ENCODE measurements around the gene SST.
"Not testable (repeated sequence)": the region's sequence is repeated elsewhere in the genome, so short reads cannot be mapped to it uniquely, and the experiment has no call there.

The SST gene

DNA sequence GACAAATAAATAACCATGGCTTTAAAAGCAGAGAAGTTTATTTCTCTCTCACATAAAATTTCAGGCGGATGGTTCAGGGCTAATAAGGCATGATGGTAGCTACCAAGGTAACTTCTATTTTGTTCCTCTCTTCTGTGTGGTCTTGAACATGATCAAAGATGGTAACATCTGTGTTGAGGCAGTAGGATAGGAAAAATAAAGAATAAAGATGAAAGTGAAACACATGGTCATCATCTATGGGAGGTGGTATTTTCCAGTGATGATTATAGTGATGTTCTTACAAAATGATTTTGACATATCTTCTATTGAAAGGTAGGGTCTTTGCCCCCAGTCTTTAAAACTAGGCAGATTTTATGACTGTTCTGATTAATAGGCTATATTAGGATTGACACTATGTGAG, 14.2 kb upstream of the SST start:
- DNase-seq (ENCODE audit: low read depth in 2 of 2) = no peak

DNA sequence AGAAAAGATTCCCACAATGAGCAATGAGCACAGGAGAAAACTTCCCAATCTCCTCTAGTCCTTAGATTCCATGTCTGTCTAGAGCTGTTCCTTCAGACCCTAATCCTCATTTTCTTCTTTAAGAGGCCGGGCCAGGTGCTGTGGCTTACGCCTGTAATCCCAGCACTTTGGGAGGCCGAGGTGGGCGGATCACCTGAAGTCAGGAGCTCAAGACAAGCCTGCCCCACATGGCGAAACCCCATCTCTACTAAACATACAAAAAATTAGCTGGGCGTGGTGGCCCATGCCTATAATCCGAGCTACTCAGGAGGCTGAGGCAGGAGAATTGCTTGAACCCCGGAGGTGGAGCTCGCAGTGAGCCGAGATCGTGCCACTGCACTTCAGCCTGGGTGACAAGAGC, 11.6 kb upstream of the SST start:
- DNase-seq (ENCODE audit: low read depth in 2 of 2) = not testable (repeated sequence)

DNA sequence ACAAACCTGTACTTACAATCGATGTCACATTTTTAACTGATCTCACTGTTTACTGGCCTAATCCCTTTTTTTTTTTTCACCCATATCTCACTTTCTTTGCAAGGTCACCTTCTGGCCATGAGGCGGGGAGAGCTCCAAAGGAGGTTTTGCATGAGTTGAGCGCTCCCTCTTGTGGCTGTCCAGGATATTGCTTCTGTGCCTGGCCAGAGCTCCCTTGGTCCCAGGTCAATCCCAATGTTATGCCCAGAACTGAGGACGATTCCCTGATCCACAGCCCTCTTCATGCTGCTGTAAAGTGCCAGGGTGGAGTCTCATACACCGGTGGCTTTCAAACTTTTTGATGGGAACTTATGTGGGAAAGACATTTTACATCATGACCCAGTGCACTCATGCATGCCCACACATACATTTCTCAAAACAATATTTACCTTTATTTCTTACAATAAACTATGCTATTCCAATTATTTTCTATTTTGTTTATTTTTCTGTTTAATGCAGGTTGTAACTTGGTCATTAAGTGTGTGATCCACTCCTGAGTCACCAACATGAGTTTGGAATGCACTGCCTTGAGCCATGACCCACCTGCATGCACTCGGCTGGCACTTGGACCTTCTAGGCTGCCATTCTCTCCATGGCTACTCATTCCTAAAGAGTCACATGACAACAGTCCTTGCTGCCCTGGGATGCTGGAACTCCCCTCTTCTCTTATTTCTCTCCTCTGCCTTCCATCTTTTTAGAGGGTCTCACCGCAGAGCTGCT, 9.6 kb upstream of the SST start:
- peak; percentile 24 to 36 for DNase-seq (ENCODE audit: low read depth in 2 of 2)

DNA sequence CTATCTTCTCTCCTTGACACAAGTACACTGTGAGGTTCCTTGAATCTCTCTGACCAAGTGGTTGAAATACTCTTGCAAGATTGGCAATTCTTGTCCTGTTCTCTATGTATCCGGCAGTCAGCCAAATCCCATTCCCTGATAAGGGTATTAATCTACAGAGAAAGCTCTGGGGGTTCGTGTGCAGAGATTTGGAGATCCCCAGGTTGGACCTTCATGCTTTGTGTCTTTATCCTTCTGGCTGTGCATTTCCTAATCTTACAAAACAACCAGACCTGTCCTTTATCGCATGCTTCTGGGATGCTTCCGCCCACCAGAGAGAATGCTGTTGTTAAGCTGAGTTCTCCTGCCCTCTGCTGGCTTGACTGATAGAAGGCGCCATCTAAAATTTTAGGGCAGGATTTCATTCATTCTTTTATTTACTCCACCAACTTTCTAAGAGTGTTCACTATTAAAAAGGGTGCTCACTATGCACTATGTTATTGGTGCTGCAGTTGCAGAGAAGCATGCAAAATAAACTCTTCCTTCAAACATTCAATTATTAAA, 8.6 kb upstream of the SST start:
- no peak for DNase-seq (ENCODE audit: low read depth in 2 of 2)

DNA sequence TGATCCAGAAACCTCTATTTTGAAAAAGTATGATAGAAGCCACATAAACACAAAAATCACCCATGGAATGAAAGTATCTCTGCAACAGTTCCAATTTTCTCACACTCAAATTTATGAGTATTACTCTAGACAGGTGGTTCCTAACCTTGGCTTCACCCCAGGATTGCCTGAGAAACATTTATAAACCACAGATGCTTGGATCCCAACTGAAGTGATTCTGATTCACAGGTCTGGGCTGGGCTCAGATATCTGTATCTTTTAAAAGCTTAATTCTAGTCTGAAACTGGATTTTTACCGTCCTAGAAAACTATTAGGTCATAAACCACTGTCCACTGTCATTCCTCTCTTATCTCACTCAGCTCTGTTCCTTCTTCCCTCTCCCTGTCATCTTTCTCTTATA, 7.4 kb upstream of the SST start:
- no peak for DNase-seq (ENCODE audit: low read depth in 2 of 2)

DNA sequence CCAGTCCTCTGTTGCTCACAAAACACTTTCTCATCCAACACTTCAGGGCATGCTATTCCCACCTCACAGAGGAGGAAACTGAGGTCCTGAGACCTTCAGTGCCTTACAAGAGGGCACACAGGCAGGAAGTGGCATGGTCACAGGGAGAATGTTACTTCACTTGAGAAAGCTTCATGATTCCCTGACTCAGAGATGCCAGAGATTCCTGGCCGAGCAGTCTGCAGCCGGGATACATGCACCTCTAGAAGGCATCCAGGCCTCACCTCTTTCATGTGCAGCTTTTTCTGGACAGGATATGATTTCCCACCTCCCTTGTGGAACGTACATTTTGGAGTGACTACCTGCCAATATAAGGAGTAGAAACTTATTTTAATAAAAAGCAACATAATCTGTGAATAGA, 2.8 kb upstream of the SST start:
- DNase-seq (ENCODE audit: low read depth in 2 of 2) = no peak

DNA sequence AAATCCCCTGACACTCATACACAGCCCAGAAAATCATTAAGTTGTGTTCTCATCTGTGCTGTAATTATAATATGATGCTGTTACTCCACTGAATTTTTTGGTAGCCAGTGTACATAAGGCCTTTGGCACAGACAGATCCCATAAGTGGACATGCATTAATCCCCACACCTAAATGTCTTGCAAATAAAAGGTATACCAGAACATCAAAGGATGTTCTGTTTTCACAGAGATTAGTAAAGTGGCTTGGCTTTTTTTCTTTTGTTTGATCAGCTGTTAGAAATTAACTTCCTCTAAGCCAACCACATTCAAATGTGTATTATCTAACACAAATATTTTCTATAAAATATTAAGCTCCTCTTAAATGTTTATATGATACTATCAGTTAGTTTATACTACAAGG, 2.7 kb downstream of the SST start:
- no peak for DNase-seq (ENCODE audit: low read depth in 2 of 2)

DNA sequence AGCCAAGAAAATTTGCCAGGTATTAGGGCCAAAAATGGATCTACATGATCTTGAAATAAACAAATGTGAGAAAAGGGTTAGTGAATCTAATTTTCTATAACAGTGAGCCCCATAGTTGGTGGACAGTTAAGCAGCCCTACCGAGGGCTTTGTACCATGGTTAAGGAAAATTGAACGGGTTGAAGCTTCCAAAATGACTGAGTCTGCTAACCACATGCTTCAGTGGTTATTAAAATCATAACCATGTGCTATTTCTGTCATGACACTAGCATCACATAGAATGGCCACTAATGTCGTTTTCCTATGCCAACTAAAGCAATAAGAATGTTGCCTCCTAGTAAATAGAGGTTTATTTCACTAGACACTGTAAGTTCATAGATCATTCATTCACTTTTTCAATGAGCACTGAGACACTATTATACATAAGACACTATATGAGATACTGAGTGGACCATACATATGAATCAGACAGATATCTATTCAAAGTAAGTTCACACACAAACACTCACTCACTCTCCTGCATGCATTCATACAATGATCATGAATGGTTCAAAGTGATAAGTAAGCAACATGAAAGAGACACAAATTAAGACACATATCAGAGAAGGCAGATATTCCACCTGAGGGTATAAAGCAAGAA, 4.3 kb downstream of the SST start:
- DNase-seq (ENCODE audit: low read depth in 2 of 2) = no peak

DNA sequence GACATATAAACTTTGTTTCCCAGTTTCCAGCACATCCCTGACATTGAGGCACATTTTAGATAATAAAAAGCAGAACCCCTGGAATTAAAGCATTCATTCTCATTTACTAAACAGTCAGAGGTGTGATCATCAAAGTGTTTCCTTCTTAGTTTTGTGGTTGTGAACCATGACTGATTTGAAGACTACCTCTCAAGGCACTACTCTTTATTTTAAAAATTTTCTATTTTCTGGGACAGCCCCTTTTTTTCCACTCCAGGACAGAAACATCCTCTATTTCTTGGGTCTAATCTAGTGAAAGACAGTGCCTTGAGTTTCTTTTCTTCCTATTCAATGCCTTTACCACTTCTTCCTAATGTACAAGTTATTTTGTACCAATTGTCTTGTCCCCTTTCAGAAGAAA, 5.2 kb downstream of the SST start:
- DNase-seq (ENCODE audit: low read depth in 2 of 2) = no peak

DNA sequence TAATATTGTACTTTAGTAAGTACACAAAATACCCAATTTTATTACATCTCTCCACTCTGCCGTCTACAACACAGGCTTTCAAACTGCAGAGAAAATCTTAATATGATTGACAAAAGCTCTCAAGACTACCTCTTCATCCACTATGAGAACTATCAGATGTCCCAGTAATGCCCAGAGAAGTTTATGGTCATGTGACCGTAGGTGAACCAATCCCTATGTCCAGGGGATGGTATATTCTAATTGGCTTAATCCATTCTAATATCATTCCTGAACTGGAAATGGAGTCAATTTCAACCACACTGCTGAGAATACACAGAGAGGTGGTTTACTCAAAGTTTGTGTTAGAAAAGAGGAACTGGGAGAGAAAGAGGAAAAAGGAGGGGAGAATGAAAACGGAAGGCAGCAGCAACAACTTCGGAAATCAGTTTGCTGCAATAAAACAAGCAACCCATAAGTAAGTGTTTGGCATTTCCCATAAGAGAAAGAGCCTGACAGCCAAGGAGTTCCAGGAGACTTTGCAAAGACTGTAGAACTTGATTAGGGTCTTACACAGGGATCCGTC, 7.3 kb downstream of the SST start:
- DNase-seq (ENCODE audit: low read depth in 2 of 2) = no peak

DNA sequence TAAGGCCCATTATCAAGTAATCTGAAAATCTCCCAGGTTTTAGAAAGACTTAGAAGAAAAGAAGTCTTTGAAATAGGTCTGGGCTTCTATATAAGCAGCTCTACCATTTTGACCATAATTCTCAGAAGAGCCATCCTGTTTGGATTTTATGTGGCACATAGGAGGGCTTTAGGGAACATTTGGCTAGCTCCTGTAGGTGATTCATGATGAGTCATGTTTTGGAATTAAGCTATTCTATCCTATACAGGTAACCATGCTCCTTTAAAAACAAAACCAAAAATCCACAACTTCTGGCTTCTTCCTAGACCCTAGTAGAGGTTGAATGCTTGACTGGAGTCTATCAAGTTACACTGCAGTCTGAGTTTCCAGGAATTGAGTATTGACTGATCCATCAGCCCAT, 8.9 kb downstream of the SST start:
- DNase-seq (ENCODE audit: low read depth in 2 of 2) = no peak

DNA sequence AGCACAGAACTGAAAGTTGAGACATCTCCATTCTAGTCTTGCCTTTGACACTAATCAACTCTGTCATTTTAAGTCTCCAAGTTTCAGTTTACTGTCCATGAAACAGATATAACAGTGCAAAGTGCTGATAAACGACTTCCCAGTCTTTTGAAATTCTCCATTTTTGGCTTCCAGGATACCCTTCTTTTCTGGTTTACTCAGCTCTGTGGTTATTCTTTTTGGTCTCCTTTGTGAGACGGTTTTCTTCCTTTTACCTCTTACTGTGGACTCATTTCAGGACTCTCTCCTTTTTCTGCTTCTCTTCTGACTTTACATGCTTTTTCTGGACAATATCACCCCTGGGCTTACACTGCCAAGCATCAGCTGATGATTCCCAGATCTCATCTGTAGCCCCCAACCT, 18.9 kb downstream of the SST start:
- DNase-seq (ENCODE audit: low read depth in 2 of 2) = no peak

DNA sequence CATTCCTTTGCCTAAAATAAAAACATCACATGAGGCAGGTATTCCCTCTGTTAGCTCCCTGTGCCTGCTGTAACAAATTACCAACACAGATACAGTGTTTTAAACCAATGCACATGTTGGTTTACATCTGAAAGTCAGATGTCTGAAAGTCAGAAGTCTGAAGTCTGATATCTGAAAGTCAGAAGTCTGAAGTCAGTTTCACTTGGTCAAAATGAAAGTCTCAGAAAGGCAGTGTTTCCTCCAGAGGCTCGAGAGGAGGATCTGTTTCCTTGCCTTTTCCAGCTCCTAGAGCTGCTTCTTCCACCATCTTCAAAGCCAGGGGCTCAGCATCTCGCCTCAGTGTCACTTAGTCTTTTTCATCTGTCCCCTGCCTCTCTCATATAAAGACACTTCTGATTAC, 22.0 kb downstream of the SST start:
- no peak for DNase-seq (ENCODE audit: low read depth in 2 of 2)

DNA sequence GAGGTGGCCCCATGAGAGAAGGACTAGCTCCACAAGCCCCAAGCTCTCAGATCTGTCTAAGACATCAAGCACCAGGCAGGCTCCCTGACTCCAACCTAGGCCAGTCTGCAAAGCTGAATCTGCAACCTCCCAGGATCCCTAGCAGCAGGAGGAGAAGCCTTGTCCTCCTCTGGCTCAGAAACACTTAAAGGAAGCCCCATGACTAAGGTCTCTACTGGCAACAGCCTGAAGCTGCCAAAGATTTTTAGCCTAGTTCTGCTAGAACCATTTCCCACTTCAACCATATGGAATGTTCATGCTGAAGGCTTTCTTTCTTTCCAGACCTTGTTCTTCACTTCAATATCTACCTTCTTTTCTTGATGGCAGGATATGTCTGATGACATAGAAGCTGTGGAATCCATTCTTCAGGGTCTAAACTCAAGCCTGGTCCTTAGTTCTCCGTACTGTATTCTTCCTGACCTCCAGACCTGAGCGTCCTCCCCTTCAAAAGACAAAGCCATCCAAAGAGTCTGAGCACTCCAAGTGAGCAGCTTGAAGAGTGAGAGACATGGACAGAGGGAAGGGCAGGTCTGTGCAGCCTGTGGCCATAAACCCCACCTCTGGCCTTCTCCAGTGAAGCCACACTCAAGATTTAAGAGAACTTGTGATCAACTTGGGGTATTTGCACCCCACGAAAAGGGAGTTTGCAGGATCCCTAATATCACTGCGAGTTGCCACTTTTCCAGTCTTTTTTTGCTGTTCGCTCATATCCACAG, 23.1 kb downstream of the SST start:
- no peak for DNase-seq (ENCODE audit: low read depth in 2 of 2)

DNA sequence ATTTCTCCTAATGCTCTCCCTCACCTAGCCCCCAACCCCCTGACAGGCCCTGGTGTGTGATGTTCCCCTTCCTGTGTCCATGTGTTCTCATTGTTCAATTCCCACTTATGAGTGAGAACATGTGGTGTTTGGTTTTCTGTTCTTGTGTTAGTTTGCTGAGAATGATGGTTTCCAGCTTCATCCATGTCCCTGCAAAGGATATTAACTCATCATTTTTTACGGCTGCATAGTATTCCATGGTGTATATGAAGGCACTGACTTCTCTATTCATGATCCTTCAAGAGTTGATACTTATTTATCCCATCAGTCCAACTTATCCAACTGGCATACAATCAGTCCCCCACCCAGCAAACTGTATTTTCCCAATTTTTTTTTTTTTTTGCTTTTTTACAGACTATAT, 24.8 kb downstream of the SST start:
- not testable (repeated sequence) for DNase-seq (ENCODE audit: low read depth in 2 of 2)

DNA sequence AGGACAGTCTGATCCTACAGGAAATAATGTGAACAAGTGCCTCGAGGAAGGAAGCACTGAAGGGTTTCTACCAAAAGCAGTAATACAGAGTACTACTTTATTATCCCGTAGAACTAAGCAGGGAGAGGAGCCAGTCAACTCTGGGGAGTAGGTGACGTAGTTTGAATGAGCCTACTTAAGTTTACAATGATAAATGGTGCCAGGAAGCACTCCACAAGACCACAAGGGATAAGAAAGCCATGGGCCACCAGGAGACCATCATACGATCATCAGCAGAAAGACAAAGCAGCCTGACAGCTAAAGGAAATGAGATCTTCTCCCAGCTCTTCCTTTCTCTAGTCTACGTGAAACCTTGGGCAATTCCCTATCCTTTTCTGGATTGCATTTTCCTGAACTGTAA, 27.3 kb downstream of the SST start:
- no peak for DNase-seq (ENCODE audit: low read depth in 2 of 2)

DNA sequence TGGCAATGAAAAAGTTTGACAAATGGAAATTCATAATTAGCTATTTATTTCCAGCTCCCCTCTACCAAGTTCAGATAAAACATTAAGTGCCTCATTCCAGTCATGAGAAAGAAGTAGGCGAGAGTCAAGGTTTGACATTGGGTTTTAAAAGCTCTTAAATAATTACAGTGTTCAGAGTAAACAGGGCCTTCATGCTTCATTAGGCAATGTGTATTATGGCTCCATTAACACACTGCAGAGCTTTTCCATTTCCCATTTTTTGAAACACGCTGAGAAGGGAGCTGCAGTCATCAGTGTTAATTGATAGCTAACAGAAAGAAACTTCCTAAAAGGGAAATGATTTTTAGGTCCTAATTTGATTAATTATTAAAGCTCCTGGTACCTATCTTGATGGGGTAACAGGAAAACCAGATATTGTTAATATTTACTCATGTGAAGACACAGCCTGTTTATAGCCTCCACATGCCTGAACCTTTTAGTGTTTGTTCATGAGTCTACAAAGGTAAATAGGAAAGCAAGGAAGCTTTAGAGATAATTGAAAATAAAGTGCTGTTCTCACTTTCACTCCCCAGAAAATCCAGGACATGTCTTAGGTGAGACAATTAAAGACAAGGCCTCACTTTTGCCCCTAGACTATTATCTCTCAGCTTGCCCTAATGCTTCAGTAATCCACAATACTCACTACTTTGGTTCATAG, 28.7 kb downstream of the SST start:
- no peak for DNase-seq (ENCODE audit: low read depth in 2 of 2)

DNA sequence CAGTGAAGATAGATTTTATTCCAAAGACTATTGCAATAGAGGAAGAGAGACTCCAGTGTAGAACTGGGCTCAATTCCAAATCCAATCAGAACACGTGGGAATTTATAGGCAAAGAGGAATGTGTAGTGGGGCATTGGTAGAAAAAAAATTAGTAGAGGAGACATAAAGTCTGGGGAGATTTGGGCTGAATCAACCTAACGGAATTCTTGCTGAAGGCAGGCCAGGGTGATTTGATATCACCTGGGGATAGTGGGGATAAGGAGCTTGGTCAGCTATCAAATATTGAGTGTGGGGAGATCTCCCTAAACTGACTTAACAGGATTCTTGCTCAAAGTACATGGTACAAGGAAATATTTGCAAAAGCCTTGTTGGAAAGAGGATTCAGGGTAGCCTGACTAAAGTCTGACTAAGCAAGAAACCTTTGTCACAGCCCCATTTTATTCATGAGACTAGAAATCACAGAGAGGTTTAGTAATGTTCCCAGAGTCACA, 29.6 kb downstream of the SST start:
- DNase-seq (ENCODE audit: low read depth in 2 of 2) = no peak

DNA sequence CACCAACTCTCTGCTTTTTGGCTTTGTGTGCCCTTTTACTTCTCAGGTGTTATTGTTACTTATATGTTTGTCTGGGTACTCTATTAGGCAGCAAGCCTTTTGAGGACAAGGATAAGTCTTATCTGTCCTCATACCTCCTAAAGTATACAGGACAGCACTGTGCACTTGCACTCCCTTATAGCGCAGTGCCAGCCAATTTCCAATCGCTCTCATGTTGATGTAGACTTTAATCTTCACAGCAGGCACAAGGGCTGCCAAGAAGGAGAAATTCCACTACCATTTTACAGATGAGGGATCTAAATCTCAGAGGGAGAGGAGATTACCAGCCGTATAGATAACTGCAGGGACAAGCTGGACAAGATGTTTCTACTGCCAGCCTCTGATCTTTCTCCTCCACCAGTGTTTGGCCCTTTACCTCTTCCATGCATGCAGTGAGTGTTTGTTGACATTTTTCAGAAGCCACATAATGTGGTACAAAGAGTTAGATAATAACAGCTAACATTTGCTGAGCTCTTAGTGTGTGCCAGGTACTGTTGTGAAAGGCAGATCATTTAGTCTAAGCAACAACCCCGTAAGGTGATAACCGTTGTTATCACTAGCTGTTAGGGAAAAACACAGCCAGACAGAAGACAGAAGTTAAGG, 30.1 kb downstream of the SST start:
- no peak for DNase-seq (ENCODE audit: low read depth in 2 of 2)

DNA sequence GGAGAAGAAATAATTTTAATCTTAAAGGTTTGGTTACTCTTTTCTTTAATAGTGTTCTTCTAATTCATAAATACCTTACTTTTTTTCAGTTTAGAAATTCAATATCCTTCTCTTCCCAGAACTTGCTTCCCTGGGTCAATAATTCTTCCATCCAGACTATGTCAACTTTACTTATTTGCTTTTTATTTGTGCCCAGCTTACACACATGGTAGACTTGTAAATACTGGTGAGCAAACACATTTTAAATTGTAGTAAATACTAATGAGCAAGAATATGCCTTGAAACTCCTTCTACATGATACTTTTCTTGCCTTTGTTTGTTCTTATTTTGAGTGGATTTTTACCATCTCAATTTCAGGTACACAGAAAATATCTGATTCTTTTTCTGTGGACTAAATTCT, 33.7 kb downstream of the SST start:
- no peak for DNase-seq (ENCODE audit: low read depth in 2 of 2)

DNA sequence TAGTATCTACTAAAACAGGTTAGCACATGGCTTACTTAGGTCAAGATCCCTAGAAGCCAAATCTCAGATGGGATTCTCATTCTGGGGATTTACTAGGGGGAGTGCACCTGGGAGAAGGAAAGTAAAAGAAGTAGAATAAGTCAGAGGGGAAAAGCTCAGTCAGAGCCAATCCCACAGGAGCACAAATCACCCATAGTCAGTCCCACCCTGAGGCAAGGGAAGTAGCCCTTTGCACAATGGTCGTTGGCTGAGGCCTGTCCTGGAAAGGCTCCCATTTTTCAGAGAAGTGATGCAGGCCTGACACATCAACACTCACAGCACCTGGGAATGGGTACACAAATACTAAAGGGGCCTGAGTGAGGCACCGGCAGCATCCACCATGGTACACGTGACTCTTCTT, 39.8 kb downstream of the SST start:
- DNase-seq (ENCODE audit: low read depth in 2 of 2) = no peak

All from stimulated activated CD8-positive, alpha-beta memory T cell treated with anti-CD3 and anti-CD28 coated beads, Interleukin-7, amount 100 ng/mL, for 1 hour (primary cell).